ENCODE data around the gene ZNF407. TPM values are rescaled to one million over a fixed set of nuclear protein-coding genes. Genes with fewer than 3 reads are reported as not detected.

Gene ZNF407
- total RNA-seq, 1 experiment from 2014 or later = 5.7 TPM

DNA sequence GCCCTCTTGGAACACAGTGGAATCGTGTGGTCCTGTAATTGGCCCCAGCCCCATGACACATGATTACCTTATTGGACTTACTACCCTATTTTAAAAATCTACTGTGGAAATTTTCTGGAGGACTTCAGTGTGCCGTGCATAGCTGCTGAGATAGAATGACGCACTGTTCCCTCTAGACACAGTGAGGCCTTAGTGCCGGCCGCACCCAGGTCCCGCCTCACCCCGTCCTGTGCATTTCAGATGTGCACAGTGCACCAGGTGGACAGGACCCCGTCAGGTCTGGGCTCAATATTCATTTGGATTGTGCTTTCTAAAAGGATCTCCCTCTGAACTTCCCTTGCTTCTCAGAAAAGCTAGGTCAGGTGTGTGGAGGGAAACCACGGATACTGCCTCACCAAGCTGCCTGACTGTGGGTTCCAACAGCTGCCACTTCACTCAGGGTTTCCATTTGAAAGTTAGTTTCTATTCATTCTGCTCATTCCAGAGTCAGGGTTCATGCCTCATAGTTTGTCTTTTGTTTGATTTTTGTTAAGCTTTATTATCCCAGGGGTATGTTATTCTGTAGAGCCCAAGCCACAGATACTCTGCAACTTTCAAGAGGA lies 455.5 kb downstream of the ZNF407 start:
- no peak for DNase-seq (ENCODE audit: low spot score)

DNA sequence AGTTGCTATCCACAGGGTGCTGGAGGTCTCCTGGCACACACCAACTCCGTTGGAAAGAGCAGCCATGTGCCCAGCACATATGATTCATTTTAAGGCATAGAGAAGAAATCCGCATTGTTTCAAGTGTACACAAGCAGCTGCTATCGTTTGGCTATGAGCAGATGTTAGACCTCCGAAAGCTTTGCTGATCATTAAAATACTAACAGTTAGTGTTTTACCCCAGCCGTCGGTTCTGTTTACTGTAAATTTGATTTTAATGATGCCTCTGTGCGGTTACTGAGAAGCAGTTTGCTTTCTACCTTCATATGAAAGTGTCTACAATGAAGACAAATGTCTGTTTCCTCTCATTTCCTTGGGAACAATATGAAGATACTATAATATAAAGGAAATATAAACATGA lies 456.4 kb downstream of the ZNF407 start:
- no peak for DNase-seq (ENCODE audit: low spot score)

DNA sequence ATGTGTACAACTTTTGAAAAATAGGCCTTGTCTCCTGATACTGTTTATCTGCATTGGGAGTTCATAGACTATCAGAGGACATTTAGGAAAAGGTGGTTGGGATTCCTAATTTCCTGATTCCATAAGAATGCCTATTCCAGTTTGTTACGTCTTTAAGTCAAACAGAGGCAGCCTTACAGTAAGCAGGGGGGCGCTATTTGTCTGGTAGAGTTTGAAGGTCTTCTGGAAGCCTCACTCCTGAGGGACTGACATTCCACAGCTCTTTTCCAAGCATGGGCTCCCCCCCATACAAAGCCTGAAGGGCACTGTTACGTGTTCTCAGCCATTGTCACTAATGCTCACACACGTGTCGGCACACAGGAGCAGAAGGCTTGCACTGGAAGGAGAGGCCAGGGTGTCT lies 456.9 kb downstream of the ZNF407 start:
- DNase-seq (ENCODE audit: low spot score) = no peak

DNA sequence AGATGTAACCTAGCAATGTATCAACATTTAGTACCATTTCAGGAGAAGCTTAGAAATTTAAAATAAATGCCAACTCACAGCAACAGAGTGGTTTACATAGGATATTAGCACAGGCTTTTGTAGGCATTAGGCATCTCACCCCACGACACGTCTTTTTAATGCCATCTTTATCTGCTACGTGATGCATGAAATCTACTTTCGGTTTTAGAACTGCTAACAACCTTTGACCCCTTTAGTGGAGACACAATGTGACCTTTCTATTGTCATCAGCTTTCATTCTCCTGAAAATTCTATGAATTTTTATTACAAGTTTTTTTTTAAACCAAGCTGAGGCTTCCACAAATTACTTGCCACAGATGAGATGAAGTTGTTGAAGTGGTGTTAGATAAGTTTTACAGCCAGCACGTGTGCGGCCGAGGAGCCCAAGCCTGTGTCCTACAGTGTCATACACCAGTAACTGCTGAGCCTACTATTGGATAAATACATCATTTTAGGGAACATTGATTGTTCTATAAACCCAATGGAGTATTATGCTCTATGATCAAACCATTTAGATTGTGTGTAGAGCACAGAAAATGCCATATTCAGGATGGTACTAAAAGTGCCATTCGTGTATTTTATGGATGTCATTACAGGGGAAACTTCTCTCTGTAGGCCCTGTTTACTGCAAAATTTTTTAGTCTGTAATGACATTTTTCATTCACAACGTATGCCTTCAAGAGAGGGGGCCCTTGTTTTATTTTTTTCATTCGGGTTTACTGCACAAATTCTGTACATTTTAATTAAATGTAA lies 459.7 kb downstream of the ZNF407 start:
- DNase-seq (ENCODE audit: low spot score) = no peak

DNA sequence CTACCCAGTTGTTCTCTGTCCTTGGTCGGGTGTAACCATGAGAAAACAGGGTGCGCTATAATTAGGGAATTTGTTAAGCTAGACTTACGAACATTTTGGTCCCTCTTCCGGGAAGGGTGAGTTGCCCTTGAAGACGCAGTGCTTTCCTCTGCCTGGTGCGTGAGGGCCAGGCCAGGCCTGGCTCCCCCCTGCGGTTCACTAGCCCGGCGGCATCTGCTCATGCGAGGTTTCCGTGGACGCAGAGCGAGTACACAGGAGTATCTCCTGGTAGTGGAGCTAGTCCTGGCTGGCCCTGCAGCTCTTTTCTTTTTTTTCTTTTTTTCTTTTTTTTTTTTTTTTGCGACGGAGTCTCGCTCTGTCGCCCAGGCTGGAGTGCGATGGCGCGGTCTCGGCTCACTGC lies 462.5 kb downstream of the ZNF407 start:
- no peak for DNase-seq (ENCODE audit: low spot score)

DNA sequence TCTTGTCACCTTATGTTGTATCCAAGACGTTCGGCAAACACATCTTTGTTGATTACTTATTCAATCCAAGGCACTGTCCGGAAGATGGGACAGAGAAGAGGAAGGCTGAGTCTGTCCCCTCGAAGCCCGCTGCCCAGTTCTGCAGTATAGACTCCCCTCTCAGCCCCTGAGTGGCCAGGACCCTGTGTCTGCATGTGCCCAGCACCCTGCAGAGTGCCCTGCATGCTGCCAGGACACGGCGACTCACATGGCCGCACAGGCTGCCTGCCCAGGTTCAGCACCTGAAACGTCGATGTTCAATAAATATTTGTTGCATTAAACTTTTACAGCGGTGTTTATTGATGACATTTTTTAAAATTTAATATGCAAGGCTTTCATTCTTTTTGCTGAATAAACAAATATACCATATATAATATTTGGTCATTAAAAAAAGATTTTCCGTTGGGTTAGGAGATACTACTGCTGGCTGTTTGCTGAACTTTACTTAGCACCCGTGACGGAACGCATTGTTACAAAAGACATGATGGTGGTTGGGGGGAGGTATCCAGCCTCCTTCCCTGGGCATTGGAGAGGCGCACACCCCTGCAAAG lies 464.7 kb downstream of the ZNF407 start:
- DNase-seq (ENCODE audit: low spot score) = no peak

DNA sequence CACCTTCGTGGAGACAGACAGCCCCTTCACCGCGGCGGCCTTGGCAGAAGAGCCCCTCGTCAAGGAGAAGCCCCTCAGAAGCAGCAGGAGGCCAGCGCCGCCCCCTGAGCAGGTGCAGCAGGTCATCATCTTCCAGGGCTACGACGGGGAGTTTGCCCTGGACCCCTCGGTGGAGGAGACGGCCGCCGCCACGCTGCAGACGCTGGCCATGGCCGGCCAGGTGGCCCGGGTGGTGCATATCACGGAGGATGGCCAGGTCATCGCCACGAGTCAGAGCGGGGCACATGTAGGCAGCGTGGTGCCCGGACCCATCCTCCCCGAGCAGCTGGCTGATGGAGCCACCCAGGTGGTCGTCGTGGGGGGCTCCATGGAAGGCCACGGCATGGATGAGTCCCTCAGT lies 465.5 kb downstream of the ZNF407 start:
- DNase-seq (ENCODE audit: low spot score) = no peak

DNA sequence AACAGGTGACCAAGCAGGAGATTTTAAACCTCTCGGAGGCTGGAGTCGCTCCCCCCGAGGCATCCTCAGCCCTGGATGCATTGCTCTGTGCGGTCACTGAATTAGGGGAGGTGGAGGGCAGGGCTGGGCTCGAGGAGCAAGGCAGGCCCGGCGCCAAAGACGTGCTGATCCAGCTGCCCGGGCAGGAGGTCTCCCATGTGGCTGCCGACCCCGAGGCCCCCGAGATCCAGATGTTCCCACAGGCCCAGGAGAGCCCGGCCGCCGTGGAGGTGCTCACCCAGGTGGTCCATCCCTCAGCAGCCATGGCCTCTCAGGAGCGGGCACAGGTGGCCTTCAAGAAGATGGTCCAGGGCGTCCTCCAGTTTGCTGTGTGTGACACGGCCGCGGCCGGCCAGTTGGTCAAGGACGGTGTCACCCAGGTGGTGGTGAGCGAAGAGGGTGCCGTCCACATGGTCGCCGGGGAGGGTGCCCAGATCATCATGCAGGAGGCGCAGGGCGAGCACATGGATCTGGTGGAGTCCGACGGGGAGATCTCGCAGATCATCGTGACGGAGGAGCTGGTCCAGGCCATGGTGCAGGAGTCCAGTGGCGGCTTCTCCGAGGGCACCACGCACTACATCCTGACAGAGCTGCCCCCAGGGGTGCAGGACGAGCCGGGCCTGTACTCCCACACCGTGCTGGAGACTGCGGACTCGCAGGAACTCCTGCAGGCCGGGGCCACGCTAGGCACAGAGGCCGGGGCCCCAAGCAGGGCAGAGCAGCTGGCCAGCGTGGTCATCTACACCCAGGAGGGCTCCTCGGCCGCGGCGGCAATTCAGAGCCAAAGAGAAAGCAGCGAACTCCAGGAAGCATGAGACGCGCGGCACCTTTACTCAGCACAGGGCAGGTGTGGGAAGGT lies 466.2 kb downstream of the ZNF407 start:
- DNase-seq (ENCODE audit: low spot score) = no peak

DNA sequence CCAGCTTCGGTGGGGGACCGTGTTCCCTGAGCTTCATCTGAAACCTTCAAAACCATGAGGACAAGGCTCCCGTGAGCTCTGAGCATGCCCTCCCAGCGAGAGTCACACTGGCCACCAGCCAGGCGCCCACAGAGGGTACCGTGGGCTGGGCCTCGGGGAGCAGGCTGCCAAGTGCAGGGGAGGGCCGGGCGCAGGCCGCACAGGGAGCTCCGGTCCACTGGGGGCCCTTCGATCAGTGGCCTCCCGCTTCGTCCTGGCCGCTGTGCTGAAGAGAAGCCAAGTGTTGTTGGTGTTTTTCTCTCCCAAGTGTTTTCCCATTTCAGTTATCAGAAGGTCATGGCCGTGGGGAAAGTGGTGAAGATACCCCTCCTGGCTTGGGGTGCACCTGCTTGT lies 466.8 kb downstream of the ZNF407 start:
- no peak for DNase-seq (ENCODE audit: low spot score)

DNA sequence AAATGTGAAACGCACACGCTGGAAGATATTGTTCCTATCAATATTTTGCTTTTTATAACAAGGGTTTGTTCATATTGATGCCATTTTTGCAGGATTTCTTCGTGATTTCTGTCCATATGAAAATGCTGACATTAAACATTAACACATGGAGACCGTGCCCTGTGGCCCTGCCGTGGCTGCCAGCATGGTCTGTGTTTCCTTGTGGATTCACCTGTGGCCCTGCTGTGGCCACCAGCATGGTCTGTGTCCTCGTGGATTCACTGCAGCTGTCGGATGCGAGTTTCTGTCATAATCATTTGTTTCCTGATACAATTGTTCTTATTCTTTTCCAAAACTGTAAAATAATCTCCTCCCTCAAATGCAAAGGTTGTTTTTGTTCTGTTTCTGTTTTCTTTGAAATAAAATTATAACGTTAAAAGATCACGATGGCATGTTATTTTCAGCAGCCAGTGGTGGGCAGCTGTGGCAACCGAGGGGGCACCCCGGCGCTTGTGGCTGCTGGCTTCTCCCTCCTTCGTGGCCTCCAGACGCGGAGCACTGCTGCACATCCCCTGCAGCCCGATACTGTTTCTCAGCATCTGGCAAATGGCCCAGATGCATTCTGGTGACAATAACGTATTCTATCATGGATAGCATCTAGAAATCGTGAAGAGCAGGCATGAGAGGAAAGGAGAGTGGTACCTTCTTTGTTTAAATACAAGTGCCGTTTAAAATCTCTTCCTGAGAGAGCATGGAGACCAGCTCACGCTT lies 467.8 kb downstream of the ZNF407 start:
- no peak for DNase-seq (ENCODE audit: low spot score)

DNA sequence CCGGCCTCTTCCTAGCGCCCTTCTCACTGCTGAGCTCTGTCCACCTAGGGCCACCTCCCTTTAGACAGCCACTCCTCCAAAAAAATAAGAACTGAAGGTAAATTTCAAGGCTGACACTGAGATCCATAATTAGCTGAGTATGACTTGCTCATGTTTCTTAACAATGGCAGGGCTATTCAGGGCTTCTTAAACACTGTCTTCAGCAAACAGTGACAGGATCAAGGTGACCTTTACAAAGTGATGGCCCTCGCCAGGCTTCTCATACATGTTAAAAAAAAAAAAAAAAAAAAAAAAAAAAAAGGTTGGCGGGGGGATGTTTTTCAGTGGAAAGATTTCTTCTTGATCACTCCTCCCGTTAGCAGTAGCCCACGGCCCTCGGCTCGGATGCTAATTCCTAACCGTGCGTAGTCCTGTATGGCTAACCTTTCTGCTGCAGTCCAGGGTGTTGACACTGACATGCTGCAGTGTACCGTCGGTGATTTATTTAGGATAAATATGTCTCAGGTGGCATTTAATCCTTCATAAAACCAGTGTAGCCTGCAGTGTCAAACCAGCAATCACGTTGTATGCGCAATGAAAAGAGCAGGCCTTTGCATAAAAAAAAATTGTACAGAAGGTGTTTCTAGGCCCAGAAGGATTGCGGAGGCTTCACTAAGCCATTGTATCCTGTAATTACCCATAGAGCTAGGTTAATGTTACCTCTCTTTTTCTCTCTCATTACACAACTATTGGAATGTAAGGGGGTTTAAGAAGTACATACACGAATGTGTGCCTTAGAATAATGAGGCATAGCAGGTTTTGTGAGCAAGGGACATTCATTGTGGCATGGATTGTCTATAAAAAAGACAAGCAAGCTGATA lies 468.6 kb downstream of the ZNF407 start:
- no peak for DNase-seq (ENCODE audit: low spot score)

DNA sequence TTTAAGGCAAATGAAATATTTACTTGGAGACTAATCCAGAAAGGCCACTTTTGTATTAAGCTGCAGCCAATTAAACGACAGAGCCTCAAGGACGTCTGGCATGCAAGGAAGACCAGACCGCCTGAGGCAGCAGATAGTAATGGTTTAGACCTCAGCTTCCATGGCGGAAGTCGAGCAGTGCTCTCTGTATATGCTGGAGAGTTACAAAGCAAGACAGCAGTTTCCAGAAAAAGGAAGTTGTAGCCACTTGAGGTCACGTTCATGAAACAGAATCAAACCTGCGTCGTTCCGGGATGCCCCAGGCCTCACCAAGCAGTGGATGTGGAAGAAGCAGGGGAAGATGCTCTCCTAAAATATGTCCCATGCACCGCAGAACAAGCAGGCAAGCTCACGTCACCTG lies 469.3 kb downstream of the ZNF407 start:
- DNase-seq (ENCODE audit: low spot score) = no peak

DNA sequence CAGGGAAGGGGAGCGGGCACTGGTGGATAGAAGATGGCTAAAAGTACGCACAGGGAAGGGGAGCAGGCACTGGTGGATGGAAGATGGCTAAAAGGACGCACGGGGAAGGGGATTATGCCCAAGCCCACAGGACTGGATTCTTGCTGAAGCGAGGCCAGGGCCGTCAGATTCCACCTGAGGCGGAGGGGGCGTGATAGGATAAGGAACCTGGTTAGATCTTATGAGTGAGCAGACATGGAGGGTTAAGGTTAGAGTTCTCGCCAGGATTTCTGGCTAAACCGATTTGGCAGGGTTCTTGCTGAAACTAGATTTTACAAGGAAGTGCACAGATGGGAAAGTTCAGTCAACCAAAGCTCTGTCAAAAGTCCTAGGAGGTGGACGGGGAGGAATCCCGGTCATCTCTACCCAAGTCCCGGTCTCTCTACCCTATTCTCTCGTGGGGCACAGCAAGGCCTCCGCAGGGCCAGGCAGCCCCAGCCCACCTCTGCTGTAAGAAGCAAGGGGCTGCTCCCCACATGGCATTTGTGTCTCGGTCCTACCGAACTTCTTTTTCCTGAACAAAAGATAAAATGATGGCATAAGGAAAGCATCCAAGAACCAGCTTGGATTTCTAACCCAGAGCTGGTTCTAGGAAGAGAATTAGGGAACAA lies 470.5 kb downstream of the ZNF407 start:
- no peak for DNase-seq (ENCODE audit: low spot score)

DNA sequence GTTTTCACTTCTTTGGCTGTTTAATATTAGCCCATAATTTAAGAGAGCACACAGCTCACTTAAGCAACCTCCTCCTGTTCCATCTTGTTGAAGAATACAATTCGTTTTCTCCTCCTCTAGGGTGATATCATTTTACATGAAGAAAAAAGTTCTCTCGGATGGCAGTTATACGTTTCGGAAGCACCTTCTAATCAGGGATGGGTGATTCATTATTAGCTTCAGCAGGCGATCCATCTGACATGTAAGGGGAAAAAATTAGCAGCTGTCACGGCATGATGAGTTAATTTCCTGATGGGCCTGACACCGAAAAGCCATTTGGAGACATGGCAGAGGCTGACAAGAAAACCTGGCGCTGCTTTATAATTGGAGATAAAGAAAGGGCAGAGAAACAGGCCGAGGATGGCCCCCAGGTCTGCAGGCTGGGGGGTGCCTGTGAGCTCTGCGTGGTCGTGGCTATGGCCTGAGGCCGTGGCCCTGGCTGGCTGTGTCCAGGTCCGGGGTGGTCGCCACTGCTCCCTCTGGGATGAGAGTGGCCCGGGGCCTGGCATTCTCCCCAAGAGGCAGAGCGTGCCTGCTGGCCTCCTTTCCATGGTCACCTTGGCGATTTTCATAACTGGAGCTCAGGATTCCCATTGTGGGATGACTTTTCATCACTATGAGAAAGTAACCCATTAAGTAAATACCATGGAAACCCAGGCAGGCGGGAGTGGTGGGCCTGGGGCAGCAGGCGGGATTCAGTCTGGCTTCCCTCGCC lies 471.2 kb downstream of the ZNF407 start:
- no peak for DNase-seq (ENCODE audit: low spot score)

DNA sequence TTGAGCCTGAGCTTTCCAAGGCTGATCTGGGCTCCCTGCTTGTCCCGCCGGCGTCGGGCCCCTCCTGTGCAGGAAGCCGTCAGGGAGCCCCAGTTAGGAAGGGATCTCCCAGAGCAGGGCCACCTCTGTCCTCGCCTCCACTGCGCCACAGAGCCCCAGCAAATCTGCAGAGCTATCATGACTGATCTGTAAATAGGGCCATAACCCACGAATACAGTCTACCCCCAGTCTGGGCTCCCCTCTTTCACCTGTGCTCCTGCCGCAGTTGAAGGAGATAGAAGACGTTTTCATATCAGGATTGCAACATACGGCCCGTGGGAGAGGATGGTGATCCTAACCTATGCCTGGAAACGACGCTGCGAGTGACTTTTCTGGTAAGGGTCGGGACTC lies 472.6 kb downstream of the ZNF407 start:
- no peak for DNase-seq (ENCODE audit: low spot score)

DNA sequence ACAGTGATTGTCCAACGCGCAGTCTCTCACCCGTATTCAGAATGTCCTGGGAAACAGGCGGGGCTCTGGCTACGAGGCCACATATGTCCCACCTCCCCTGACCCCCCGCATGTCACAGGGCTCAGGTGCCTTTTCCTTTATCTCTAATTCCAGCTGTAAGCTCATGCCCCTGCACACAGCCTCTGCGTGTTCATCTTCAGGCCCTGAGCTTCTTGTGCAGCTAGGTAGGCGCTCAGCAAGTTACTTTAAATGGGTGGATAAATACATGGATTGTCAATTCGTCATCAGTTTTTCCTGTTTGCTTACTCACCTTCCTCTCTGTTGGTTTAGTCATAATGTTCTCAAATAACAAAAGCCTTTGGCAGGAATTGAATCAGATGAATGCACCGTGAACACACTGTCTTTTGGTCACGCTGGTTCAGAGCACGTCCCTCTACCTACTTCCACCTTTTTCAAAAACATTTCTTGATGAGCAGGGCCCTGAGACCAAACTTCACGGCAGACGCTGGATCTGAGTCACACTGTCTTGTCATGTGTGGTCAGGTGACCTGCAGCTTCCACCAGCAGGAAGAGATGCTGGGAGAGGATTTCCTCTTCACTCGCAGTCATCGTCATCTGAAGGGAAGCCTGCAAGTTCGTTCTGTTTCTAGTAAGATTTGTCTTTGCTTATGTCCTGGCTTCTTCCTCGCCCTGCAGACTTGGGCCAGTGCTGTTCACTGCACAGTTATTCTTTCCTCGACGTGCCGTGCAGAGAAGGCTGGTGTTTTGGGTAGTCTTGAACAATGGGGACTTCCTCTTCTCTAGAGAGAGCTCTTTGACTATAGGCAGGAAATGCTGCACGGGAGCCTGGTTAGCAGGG lies 473.2 kb downstream of the ZNF407 start:
- DNase-seq (ENCODE audit: low spot score) = peak; percentile 76

DNA sequence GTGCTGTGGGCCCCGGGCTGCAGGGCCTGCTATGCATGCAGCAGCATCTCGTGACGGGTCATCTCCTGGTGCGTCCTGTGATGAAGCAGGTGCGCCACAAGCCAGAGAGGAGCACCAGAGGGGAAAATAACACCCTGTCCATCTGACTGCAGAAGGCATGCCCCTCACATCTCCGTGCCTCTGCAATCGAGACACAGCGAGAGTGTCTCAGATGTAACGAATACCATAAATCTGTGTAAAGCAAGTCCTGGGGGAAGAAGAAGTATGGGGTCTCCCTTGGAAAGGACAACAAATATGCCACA lies 473.8 kb downstream of the ZNF407 start:
- no peak for DNase-seq (ENCODE audit: low spot score)

DNA sequence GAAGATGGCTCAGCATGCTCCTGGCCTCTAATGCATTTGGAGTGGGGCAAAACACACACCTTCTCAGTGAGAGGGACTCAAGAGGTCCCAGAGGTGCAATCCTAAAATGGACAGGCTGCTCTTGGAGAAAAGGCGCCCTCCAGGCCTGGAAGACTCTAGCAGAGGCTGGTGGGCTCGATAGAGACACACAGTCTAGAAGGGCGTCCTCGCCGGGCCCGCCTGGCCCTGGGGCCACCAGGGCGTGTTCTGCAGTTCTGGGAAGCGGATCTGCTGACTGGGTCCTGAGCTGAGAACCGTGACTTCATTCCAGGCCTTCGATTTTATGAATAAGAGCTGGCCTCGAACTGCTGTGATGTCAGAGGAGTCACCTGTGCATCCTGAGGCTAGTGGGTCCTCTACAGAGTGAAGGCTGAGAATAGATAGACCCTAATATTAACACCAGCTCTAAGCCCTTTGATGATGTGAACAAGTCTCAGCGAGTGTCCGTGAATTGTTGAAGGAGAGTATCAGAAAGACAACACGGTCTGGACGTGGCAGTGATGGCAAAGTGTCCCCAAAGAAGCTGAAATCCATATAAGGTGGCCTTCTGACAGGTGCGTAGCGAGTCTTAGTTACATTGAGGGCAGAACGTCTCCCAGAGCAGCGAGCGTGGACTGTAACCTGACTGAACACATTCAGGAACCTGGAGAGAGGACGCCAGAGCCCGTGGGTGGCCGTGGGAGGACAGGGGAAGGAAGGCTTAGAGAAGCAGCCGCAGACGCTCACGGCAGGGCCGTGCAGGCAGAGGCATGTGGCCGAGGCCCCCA lies 474.4 kb downstream of the ZNF407 start:
- no peak for DNase-seq (ENCODE audit: low spot score)
